HUDEP-2 (cell line): Measurements from ENCODE around the gene SMKR1.
A peak's percentile ranks its signal among the peaks of the same experiment; 100 is the strongest.
"Not testable (repeated sequence)": the region's sequence is repeated elsewhere in the genome, so short reads cannot be mapped to it uniquely, and the experiment has no call there.

ENCODE experiments used
- DNase-seq, 76 experiments: peaks; one replicate each; lab custom pipeline; 2025; ENCODE audit not compliant: unreplicated experiment in 76 of 76; lab: John Stamatoyannopoulos, UW

Gene SMKR1

GRCh38 chr7:129523924-129524323 is 21.6 kb downstream of the SMKR1 start:
- DNase-seq, result no peak

GRCh38 chr7:129524405-129524804 is 22.1 kb downstream of the SMKR1 start:
- DNase-seq, result peak in 60 of 76 experiments; percentile 2 to 71 (median 33)

- DNase-seq, result no peak
These were observed 23.0 kb downstream of the SMKR1 start for GRCh38 chr7:129525225-129525862.

GRCh38 chr7:129529643-129530042 is 27.3 kb downstream of the SMKR1 start:
- DNase-seq, result no peak

GRCh38 chr7:129530795-129531391 is 28.6 kb downstream of the SMKR1 start:
- DNase-seq, result no peak

GRCh38 chr7:129531721-129532120 is 29.4 kb downstream of the SMKR1 start:
- no peak for DNase-seq

GRCh38 chr7:129532375-129532774 is 30.0 kb downstream of the SMKR1 start:
- DNase-seq, result no peak

- DNase-seq, result not testable (repeated sequence)
These were observed 32.4 kb downstream of the SMKR1 start for GRCh38 chr7:129534558-129535274.

- DNase-seq, result no peak
These were observed 33.6 kb downstream of the SMKR1 start for GRCh38 chr7:129535896-129536295.

GRCh38 chr7:129536323-129536722 is 34.0 kb downstream of the SMKR1 start:
- DNase-seq, result no peak

- DNase-seq, result no peak
These were observed 36.5 kb downstream of the SMKR1 start for GRCh38 chr7:129538790-129539189.

- no peak for DNase-seq
These were observed 38.0 kb downstream of the SMKR1 start for GRCh38 chr7:129540340-129540739.

GRCh38 chr7:129544700-129545099 is 42.4 kb downstream of the SMKR1 start:
- DNase-seq, result no peak

GRCh38 chr7:129550693-129551360 is 48.5 kb downstream of the SMKR1 start:
- DNase-seq, result no peak

GRCh38 chr7:129553899-129554461 is 51.6 kb downstream of the SMKR1 start:
- DNase-seq, result no peak

GRCh38 chr7:129556607-129557133 is 54.3 kb downstream of the SMKR1 start:
- DNase-seq, result no peak

- DNase-seq, result no peak
These were observed 55.6 kb downstream of the SMKR1 start for GRCh38 chr7:129557686-129558481.

- peak in 4 of 76 experiments; percentile 10 to 38 (median 12) for DNase-seq
These were observed 57.2 kb downstream of the SMKR1 start for GRCh38 chr7:129559564-129559963.

GRCh38 chr7:129560831-129561230 is 58.5 kb downstream of the SMKR1 start:
- no peak for DNase-seq
